SKM-1 (cell line): Measurements from ENCODE around the gene CLSTN2.

Experiments used
- DNase-seq: peaks from one replicate; lab custom pipeline; 2025; ENCODE audit not compliant: unreplicated experiment; lab: John Stamatoyannopoulos, UW

The CLSTN2 gene

GRCh38 chr3:140273542-140274195, 338.7 kb downstream of the CLSTN2 start:
- no peak for DNase-seq

GRCh38 chr3:140274429-140274828, 339.4 kb downstream of the CLSTN2 start:
- DNase-seq, result no peak

GRCh38 chr3:140276703-140277102, 341.7 kb downstream of the CLSTN2 start:
- peak; percentile 8 for DNase-seq

- no peak for DNase-seq
Observed at GRCh38 chr3:140277886-140278285, 342.9 kb downstream of the CLSTN2 start.

- no peak for DNase-seq
Observed at GRCh38 chr3:140284372-140284771, 349.4 kb downstream of the CLSTN2 start.

GRCh38 chr3:140285380-140285779, 350.4 kb downstream of the CLSTN2 start:
- no peak for DNase-seq

GRCh38 chr3:140288595-140288994, 353.6 kb downstream of the CLSTN2 start:
- DNase-seq, result no peak

GRCh38 chr3:140290105-140290504, 355.1 kb downstream of the CLSTN2 start:
- DNase-seq, result no peak

GRCh38 chr3:140292170-140292569, 357.2 kb downstream of the CLSTN2 start:
- DNase-seq, result no peak

- DNase-seq, result no peak
Observed at GRCh38 chr3:140292684-140293083, 357.7 kb downstream of the CLSTN2 start.

- DNase-seq, result no peak
Observed at GRCh38 chr3:140294058-140294457, 359.1 kb downstream of the CLSTN2 start.

- no peak for DNase-seq
Observed at GRCh38 chr3:140296796-140297352, 361.9 kb downstream of the CLSTN2 start.

- DNase-seq, result no peak
Observed at GRCh38 chr3:140298043-140298442, 363.1 kb downstream of the CLSTN2 start.

- no peak for DNase-seq
Observed at GRCh38 chr3:140298569-140299070, 363.6 kb downstream of the CLSTN2 start.

- DNase-seq, result no peak
Observed at GRCh38 chr3:140303875-140304274, 368.9 kb downstream of the CLSTN2 start.

- no peak for DNase-seq
Observed at GRCh38 chr3:140308535-140308934, 373.6 kb downstream of the CLSTN2 start.

- no peak for DNase-seq
Observed at GRCh38 chr3:140311428-140311827, 376.4 kb downstream of the CLSTN2 start.

- no peak for DNase-seq
Observed at GRCh38 chr3:140315955-140316354, 381.0 kb downstream of the CLSTN2 start.

GRCh38 chr3:140316466-140316865, 381.5 kb downstream of the CLSTN2 start:
- DNase-seq, result no peak

- DNase-seq, result no peak
Observed at GRCh38 chr3:140316868-140317400, 381.9 kb downstream of the CLSTN2 start.

- no peak for DNase-seq
Observed at GRCh38 chr3:140319739-140320138, 384.8 kb downstream of the CLSTN2 start.

- DNase-seq, result no peak
Observed at GRCh38 chr3:140323561-140323960, 388.6 kb downstream of the CLSTN2 start.

GRCh38 chr3:140332131-140332530, 397.1 kb downstream of the CLSTN2 start:
- DNase-seq, result no peak
